Stimulated activated CD8-positive, alpha-beta memory T cell treated with anti-CD3 and anti-CD28 coated beads, Interleukin-4, amount 100 ng/mL, for 1 hour (primary cell): Measurements from ENCODE around the gene TBL3.
"Not testable (repeated sequence)": the region's sequence is repeated elsewhere in the genome, so short reads cannot be mapped to it uniquely, and the experiment has no call there.

Experiments
- DNase-seq, 2 donors: peaks; one replicate each; pipeline ENCODE4 v3.0.0-alpha.2; 2020; ENCODE audit warnings: low read depth in 2 of 2, low spot score in 1 of 2

TBL3 gene

DNA sequence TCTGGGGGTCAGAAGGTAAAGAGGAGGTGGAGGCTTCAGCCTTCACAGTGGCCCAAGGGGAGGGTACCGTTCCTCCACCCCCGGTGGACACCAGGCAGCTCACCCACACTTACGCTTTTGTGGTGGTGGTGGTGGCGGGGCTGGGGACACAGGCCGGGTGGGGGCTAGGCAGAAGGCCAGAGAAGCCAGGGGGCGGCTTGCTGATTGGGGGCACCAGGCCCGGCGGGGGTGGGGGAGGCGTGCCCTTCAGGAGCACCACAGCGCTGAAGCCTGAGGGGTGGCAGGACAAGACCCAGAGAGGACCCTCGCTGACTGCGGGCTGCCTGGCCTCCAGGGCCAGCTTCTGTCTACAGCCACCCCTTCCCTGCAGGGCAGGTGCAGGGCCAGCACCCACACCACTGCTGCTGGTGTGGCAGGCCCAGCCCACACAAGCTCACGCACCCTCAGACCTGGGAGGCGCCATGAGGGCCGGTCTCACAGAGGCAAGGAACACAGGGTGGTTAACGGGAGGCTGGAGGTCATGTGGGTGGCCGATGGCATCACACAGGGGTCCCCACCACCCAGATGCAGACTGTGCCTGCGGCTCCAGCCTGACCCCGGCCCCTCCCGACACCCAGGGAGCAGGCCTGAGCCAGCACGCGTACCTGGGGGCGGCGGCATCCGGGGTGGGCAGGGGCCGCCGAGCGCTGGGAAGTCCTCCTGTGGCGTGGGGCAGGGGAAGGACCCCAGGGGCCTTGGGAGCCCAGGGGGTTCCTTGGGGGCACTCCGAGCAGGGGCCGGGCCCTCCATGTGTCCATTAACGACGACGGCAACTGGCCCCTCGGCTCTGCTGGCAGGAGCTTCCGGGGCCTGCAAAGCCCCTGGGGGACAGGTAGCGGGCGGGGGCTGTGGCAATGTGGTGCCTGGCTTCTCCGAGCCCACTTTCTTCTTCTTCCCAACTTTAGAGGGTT is 27.3 kb downstream of the TBL3 start:
- DNase-seq, result no peak

DNA sequence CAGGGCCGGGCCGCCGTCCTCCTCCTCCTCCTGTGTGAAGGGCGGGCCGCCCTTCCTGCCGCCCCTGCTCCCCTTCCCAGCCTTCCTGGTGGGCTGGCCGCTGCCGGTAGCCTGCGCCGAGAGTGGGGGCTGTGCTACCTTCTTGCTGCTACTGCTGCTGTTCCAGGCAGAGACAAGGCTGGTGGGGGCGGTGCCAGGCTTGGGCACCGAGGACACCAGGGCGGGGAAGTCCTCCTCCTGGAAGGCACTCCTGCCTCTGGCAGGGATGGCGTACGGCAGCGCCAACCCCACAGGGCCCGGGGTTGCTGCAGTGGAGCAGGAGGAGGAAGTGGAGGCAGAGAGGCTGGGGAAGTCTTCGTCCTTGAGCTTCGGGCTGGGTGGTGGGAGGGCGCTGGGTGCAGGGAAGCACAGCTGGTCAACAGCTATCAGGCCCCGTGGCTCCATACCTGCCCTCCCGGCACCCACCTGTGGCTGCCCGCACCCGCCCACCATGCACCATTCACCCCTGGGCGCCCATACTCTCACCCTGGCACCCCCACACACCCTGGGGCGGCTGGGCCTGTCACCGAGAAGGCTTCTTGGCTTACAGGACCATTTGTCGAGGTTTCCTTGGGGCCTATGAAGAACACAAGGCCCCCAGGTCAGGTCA is 28.1 kb downstream of the TBL3 start:
- DNase-seq, result no peak

DNA sequence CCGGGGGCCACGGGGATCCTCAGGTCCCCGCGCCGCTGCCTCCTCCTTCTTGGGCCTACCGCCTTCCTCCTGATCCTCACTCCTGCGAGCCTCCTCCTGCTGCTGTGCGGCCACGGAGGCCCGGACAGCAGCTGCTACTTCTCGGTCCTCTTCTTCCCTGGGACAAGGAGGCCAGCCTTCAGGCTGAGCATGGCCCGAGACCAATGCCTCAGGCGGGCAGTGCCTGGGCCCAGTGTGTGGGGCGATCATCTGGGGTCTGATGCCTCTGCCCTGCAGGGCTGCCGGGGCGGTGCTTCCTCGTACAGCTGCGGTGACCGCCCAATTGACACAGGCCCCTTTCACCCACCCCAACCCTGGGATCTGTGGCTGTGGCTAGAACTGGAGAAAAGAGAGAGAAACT is 29.2 kb downstream of the TBL3 start:
- no peak for DNase-seq

DNA sequence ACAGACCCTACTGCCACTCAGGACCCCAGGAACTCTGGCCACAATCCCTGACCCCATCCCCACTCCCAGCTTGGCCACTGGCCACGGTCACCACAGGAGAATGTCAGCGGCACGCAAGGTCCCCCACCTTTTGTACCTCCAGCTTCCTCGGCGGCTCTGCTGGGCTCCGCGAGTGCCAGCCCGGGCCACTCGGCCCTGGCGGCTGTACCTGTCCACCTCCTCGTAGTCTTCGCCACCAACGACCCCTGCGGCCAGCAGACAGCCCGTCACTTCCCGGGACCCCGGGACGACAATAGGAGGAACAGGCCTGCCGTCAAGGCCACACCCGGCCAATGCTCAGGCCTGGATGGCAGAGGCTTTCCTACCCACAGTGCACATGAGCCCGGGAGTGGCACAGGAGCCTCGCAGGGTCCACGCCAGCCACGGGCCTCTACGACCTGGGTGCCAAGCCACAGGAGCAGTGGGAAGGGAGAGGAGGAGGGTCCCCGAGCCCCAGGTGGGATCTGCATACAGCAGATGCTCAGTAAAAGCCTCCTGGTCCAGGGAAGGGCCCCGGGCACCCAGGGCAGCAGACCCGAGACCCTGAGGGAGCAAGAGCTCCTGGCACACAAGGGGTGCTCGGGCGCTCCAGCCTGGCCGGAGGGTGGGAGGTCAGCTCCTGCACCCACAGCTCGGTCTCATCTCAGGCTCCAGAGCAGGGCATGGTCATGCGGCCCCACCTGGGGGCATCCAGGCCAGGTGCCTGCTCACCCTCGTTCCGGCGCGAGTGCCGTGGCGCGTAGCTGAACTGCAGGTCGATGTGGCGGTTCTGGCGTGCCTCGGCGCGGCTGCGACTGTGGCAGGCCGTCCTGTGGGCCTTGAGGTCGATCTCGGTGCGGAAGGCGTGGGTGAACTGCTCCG is 29.9 kb downstream of the TBL3 start:
- no peak for DNase-seq

DNA sequence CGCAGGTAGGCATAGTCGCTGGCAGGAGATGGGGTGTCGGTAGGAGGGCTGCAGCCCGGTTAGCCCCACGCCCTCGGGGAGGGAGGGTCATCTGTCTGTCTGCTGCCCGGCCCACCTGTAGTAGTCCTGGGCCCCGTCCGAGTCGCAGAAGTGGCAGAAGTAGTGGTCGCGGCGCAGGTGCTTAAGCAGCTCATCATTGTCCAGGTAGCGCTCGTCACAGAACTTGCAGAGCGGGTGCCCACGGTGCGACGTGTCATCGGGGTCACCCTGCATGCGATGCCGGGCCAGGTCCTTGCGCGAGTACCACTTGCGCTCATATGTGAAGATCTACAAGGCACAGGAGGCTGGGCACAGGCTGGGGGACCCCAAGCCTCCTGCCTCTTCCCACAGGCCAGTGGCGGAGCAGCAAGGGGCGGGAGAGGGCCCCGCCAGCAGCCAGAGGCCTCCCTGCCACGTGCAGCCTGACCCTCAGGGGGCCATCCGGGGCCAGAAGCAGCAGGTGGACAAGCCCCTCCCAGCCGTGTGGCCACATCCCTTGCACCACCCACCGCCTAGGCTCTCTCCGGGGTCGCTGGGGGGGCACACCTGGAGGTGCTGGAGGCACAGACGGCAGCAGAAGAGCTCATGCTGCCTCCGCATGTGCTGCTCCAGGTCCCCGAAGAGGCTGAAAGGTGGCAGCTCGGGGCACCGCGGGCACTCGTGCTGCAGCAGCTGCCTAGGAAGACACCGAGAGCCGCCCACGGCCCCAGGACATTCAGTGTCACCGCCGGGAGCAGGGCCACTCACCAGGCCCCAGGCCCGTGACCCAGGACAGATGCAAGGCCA is 30.8 kb downstream of the TBL3 start:
- no peak for DNase-seq

- DNase-seq, result no peak
These were observed 31.5 kb downstream of the TBL3 start for GRCh38 chr16:2003231-2003826.

- DNase-seq, result peak in 1 of 2 donors; percentile 66
These were observed 32.2 kb downstream of the TBL3 start for GRCh38 chr16:2003827-2004641.

DNA sequence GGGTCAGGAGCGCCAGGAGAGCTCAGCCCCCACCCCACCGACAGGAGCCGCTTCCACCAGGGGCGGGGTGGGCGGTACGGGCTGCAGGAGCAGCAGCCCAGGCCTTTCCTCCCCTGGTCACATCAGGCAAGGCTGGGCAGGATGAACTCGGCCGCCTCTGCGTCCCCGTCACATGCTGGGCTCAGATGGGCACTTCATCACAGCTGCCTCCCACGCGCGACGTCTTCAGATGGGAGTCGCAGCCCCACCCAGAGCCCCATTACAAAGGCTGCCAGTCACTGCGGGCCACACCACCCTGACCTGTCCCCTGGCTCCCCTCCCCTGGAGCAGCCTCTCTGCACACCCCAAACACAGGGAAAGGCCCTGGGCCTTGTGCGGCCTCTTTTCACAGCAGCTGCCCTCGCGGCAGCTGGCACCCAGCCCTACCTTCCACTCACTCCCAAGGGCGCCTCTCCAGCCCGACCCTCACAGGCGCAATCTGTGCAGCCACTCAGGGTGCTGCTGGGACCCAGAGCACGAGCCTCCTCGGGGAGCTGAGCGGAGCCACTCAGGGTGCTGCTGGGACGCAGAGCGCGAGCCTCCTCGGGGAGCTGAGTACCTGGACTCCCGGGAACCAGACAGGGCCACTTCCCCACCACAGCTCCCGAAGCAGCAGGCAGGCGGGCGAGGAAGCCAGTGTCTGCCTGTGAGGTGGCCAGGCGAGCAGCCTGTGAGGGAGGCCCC is 33.1 kb downstream of the TBL3 start:
- no peak for DNase-seq

- no peak for DNase-seq
These were observed 33.8 kb downstream of the TBL3 start for GRCh38 chr16:2005646-2006045.

GRCh38 chr16:2006317-2006716 is 34.5 kb downstream of the TBL3 start:
- no peak for DNase-seq

DNA sequence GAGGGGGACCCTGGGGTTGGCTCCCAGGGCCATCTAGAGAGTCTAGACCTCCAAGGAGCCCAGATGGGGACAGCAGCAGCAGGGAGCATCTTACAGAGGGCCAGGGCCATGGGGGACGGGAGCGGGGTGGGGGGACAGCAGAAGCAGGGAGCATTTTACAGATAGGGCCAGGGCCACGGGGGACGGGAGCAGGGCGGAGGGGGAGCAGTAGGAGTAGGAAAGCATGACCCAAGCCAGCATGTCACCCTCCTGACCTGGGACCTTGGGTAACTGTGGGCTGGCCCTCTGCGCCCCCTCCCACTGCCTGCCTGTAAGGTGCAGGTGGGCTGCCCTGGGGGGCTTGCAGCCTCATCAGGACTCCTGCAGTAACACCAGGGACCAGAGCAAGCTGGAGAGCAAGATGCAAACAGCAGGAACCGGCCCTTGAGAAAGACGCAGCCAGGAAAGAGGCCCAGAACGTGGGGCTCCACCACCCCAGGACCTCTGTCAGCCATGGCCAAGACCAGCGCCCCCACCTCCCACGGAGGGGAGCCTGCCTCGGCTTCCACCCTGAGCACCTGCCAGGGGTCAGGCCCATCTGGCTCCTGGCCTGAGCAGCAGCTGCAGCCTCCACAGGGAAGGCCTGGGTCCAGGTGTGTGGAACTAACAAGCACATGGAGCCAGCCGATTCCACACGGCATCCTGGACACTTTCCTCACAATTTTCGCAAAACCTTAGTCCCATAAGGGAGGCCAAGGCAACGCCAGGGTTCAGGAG is 35.4 kb downstream of the TBL3 start:
- no peak for DNase-seq

- DNase-seq, result no peak
These were observed 36.2 kb downstream of the TBL3 start for GRCh38 chr16:2008009-2008526.

DNA sequence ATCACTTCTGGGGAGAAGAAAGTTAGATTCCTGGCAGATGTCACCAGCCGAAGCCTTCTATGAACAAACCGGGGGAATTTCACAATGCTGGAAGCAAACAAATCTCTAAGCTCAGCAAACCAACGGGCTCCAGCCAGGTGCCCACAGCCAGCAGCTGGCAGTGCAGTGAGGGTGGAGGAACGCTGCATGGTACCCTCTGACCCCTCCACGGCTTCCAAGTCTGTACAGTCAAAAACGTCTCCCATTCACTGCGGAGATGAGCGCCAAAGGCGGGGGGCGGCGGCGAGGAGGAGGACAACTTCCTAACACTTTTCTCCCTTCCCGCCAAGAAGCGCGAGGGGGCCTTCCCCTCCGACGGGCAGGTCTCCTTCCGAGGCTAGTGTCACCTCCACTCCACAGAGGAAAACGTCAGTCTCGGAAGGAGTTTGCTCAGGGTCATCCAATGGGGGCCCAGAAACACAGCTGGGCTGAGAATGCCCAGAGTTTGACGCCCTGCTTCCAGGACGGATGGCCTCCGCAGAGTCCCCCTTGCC is 36.8 kb downstream of the TBL3 start:
- DNase-seq, result no peak

- DNase-seq, result no peak
These were observed 37.4 kb downstream of the TBL3 start for GRCh38 chr16:2009164-2009711.

GRCh38 chr16:2009791-2010510 is 38.1 kb downstream of the TBL3 start, which contains the start of gene ZNF598:
Gene ZNF598, minus strand, starts transcription at chr16:2009821.
- DNase-seq, result peak in 1 of 2 donors; percentile 60

- not testable (repeated sequence) for DNase-seq
These were observed 39.9 kb downstream of the TBL3 start for GRCh38 chr16:2011726-2012125.
